Right kidney (tissue), 1 donor: ENCODE data around the gene GKN2.
"Not testable (repeated sequence)": the region's sequence is repeated elsewhere in the genome, so short reads cannot be mapped to it uniquely, and the experiment has no call there.

ENCODE experiments used
- DNase-seq: peaks from one replicate; pipeline ENCODE4 v3.0.0-alpha.2; 2016

GKN2 gene

GRCh38 chr2:68959001-68959400 is 6.3 kb upstream of the GKN2 start:
- no peak for DNase-seq

- not testable (repeated sequence) for DNase-seq
These were observed 2.7 kb upstream of the GKN2 start for GRCh38 chr2:68955432-68955831.

- no peak for DNase-seq
These were observed 794 bp downstream of the GKN2 start for GRCh38 chr2:68951899-68952298.

GRCh38 chr2:68948710-68949109 is 4.0 kb downstream of the GKN2 start:
- no peak for DNase-seq

GRCh38 chr2:68946117-68946516 is 6.6 kb downstream of the GKN2 start:
- no peak for DNase-seq

- DNase-seq = peak; percentile 88
These were observed 8.8 kb downstream of the GKN2 start for GRCh38 chr2:68943581-68944568.

GRCh38 chr2:68942827-68943226 is 9.9 kb downstream of the GKN2 start:
- DNase-seq = no peak

GRCh38 chr2:68940369-68940768 is 12.3 kb downstream of the GKN2 start:
- DNase-seq = no peak

DNA sequence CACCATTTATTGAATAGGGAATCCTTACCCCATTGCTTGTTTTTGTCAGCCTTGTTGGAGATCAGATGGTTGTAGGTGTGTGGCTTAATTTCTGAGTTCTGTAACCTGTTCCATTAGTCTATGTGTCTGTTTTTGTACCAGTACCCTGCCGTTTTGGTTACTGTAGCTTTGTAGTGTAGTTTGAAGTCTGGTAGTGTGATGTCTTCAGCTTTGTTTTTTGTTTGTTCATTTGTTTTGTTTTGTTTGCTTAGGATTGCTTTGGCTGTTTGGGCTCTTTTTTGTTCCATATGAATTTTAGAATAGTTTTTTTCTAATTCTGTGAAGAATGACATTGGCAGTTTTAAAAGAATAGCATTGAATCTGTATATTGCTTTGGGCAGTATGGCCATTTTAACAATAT is 12.7 kb downstream of the GKN2 start:
- no peak for DNase-seq

GRCh38 chr2:68938938-68939337 is 13.8 kb downstream of the GKN2 start:
- DNase-seq = no peak

- no peak for DNase-seq
These were observed 15.2 kb downstream of the GKN2 start for GRCh38 chr2:68937346-68938055.

GRCh38 chr2:68936889-68937288 is 15.8 kb downstream of the GKN2 start:
- no peak for DNase-seq

GRCh38 chr2:68936427-68936826 is 16.3 kb downstream of the GKN2 start:
- no peak for DNase-seq

DNA sequence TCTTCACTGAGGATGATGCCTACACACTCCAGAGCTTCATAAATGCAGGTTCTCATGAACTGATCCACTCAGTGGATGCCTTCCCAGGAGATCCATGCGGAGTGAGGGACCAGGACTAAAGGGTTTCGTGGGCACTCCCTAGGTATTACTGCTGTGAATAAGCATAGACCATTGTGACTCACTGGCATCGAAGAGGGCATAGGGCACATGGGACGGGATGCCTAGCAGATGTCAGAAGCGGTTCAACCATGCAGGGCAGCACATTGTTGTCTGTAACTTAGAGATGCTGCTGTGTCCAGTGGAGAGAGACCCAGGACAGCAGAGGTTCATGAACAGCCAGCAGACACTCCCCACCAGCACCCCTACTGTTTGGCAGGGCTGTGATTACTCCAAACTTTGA is 17.2 kb downstream of the GKN2 start:
- no peak for DNase-seq

DNA sequence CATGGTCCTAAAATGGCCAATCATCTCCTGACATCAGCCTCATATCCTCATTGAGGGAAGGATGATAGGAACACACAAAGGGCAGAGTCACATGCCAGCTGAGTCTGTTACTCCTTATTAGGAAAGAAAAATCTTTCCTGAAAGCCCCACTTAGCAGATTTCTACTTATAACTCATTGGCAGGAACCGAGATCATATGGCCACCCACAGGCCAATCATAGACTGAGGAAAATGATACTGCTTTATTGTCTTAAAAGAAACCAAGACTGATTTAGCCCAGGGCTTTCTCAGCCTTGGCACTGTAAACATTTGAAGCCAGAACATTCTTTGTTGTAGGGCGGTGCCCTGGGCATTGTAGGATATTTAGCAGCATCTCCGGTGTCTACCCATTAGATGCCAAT is 18.7 kb downstream of the GKN2 start:
- no peak for DNase-seq

DNA sequence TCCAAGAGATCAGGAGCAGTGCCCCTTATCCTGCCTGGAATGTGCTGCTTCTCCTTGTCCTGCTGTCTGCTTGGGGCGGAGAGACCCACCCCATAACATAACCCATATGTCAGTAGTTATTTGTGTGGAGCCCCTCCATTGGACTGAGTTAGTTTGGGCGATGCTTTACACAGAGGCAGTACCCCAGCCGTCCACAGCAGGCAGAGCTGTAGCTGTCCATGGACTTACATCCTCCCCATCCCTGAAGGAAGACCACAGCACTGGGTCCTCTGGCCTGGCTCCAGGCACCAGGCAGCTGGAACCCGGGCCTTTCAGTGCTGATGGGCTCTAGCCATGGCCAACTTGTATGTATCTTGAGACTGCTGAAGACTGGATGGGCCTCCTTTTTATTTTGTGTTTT is 20.3 kb downstream of the GKN2 start:
- no peak for DNase-seq

DNA sequence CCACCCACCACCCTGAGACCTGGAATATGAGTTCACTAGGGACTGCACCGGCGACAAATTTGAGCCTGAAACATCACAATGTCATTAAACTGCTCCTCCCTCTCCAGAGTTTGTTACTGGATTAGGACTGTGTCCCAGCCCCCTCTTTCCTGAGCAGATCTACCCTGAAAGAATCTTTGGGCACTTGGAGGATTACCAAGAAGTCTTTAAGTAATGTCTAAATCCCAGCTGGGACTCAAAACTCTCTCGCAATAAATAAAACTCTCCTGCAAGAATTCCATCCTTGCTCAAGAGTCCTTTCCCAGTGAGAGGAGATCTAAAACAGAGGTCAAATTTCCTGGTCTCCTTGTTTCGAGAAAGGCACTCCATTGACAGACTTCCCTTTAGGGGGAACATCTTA is 20.9 kb downstream of the GKN2 start:
- no peak for DNase-seq

DNA sequence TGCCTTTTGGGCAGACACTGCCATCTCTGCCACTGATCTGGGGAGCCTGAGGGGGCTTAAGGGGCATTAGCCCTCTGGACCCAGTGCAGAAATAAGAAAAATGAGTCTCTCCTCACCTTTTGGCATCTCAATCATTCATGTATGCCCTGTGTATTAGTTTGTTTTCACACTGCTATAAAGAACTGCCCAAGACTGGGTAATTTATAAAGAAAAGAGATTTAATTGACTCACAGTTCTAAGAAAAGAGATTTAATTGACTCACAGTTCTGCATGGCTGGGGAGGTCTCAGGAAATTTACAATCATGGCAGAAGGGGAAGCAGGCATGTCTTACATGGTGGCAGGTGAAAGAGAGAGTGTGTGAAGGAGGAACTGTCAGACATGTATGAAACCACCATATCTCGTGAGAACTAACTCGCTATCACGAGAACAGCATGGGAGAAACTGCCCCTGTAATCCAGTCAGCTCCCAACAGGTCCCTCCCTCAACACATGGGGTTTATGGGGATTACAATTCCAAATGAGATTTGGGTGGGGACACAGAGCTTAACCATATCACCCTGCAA is 21.5 kb downstream of the GKN2 start:
- no peak for DNase-seq

DNA sequence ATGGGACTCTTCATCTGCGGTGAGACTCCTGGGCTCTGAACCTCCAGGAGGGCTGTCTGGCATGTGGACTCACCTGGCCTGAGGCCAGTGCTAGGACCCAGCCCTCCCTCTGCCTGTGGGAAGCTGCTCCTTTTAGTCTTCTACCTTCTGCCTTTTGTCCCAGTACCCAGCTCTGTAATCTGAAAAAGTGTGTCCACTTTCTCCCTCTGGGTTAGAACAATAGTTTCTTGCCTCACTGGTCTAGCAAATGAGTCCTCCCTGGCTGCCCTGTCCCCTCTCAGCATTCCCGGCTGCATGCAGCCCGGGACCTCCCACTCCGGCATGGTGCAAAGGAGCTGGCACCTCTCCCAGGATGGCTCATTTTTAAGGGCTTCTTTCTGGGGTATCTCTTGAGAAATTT is 25.9 kb downstream of the GKN2 start:
- DNase-seq = no peak

- DNase-seq = peak; percentile 22
These were observed 27.3 kb downstream of the GKN2 start for GRCh38 chr2:68925295-68925896.

GRCh38 chr2:68921646-68922045 is 31.0 kb downstream of the GKN2 start:
- DNase-seq = no peak

- DNase-seq = no peak
These were observed 32.1 kb downstream of the GKN2 start for GRCh38 chr2:68920481-68921170.
